GM19193 (cell line): ENCODE measurements around the gene GIPC1.

Source experiments
- POLR2A ChIP-seq: IDR thresholded peaks from 4 replicates; pipeline ENCODE4 v1.6.1; 2011; ENCODE audit not compliant: insufficient read depth, insufficient read length; ENCODE audit errors: extremely low read depth

The GIPC1 gene, protein sequence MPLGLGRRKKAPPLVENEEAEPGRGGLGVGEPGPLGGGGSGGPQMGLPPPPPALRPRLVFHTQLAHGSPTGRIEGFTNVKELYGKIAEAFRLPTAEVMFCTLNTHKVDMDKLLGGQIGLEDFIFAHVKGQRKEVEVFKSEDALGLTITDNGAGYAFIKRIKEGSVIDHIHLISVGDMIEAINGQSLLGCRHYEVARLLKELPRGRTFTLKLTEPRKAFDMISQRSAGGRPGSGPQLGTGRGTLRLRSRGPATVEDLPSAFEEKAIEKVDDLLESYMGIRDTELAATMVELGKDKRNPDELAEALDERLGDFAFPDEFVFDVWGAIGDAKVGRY

GRCh38 chr19:14496029-14496833 is at the start of gene GIPC1:
Gene GIPC1 (minus strand): TSS chr19:14496127. CDS start chr19:14482976, 13,151 bp downstream.
- TF ChIP-seq POLR2A = no peak

DNA sequence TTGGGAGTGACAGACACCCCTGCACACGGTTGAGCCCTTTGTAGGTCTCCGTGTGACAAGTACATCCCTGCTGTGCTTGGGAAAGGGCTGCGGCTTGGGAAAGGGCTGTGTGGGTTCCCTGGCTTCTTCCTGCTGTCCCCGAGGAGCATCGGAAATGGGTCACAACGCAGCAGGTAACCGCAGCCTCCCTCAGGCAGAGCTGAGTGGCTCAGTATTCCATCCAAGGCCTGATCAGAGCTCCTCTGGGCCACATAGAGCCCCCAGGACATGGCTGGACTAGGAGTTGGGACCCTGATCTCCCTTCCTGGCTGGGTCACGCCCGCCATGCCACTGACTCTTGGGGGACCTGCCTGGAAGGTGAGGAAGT is 49.8 kb upstream of the GIPC1 start:
- TF ChIP-seq POLR2A = no peak

DNA sequence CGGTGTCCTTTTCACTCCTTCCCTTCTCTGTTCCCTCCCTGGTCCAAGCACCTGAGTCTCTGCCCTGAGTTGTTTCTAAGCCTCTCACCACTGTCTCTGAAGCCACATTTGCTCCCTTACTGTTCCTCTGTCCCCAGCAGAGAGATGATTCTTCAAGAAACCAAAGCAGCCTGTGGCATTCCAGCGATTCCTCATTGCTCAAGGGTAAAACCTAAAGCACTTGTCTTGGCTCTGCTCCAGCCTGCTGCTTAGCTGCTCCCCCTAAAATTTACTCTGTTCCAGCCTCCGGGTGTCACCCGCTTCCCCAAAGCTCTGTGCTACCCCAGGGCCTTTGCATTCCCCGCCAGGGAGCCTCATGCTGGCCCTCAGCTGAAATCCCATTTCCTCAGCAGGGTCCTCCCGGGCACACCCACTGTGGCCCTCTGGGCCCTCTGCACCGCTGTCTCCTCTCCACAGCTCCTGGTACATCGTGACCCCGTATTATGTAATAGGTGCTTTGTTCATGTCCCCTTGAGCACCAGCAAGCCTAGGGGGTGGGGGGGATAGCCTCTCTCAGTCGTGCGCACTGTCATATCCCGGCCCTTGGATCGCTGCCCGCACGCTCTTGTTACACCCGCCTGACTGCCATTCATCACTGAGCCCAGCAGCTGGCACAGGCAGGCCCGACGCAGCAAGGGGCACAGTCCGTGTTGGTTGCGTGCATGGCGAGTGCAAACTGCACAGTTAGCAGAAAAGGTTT is 49.2 kb upstream of the GIPC1 start:
- no peak for TF ChIP-seq POLR2A

- no peak for TF ChIP-seq POLR2A
Observed at GRCh38 chr19:14544047-14544446, 48.1 kb upstream of the GIPC1 start.

DNA sequence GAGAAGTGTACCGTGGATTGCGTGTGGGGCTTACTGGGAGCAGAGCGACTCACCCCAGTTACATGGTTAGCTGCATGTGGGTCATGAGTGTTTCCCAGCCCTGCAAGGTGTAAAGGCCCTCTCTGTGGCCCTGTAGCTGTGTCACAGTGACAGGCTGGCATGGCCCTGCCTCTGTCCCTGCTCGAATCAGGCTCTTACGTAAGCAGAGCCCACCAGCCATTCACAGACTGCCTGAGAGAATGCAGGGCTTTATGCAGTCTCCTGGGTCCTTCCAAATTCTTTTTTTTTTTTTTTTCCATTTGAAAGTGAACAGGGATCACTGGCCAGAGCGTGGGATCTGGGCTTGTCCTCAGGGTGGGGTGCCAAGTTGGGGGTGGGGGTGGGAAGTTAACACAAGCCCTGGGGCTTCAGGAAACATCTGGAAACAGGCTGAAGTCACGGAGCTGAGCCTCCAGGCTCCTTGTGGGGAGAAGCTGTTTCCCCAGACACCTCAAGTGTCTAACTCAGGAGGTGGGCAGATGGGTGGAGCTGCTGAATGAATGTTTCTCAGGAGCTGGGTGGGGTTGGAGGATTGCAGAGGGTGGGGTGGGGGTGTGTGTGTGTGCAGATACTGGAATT is 46.9 kb upstream of the GIPC1 start:
- TF ChIP-seq POLR2A = no peak

DNA sequence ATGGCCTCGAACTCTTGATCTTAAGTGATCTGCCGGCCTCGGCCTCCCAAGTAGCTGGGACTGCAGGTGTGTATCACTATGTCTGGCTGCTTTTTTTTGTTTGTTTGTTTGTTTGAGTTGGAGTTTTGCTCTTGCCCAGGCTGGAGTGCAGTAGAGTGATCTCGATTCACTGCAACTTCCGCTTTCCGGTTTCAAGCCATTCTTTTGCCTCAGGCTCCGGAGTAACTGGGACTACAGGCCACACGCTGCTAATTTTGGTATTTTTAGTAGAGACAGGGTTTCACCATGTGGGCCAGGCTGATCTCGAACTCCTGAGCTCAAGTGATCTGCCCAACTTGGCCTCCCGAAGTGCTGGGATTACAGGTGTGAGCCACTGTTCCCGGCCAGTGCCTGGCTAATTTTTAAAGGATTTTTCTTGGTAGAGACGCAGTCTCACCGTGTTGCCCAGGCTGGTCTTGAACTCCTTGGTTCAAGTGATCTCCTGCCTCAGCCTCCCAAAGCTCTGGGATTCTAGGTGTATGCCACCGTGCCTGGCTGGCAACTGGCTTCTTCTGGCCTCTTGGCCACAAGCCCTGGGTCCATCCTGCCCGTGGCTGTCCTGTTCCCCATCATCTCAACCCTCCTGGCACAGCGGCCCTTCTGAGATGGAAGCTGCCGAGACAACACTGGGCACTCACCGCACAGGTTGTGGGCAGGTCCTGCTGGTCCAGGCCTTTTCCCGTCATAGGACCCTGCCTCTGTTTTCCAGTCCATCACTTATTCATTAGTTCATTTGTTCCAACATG is 45.0 kb upstream of the GIPC1 start:
- TF ChIP-seq POLR2A = no peak

DNA sequence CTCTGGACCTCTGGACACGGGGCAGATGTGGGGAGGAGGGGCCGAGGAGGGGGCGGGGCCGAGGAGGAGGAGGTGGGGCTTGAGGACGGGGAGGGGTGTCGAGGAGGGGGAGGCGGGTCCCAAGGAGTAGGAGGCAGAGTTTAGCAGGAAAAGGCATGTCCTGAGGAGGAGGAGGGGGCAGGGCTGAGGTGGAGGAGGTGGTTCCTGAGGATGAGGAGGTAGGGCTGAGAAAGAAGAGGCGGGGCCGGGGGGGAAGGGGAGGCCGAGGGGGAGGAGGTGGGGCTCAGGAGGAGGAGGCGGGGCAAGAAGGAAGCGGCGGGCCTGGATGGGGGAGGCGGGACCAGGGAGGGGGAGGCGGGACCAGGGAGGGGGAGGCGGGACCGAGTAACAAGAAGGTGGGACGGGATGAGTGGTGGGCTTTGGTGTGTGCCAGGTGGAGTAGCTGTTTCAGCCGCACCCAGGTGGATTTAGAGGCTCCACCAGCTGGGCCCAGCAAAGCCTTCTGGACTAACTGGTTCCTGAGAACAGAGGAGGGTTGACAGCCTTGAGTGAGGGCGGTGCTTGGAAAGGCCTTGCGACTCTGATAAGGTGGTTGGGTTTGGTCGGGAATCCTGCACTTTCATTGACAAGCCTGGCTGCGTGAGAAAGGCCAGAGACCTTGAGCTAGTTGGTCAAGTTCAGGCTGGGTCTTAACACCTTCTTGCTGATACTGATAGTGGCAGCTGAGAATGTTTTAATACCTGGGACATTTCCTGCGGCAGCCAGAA is 41.2 kb upstream of the GIPC1 start:
- TF ChIP-seq POLR2A = no peak

- TF ChIP-seq POLR2A = no peak
Observed at GRCh38 chr19:14533450-14533849, 37.5 kb upstream of the GIPC1 start.

GRCh38 chr19:14530506-14530905 is 34.6 kb upstream of the GIPC1 start:
- no peak for TF ChIP-seq POLR2A

GRCh38 chr19:14530005-14530348 is 34.0 kb upstream of the GIPC1 start:
- TF ChIP-seq POLR2A = no peak

GRCh38 chr19:14529254-14530004 is 33.5 kb upstream of the GIPC1 start, which contains the start of gene TECR:
Gene TECR (plus strand): TSS chr19:14529594. CDS start chr19:14529697, 103 bp downstream.
- TF ChIP-seq POLR2A = peak; percentile 97

GRCh38 chr19:14528419-14529253 is 32.7 kb upstream of the GIPC1 start:
- no peak for TF ChIP-seq POLR2A
